ENCODE measurements around the gene MAP4.

- no peak for TF ChIP-seq CTCF (conservative IDR thresholded peaks at IDR 0.05 in 1 of 2, IDR thresholded peaks at IDR 0.05 in 1 of 2; ENCODE audit: low read depth in 1 of 2, low read length in 2 of 2)
- TF ChIP-seq EZH2 (IDR thresholded peaks at IDR 0.05; ENCODE audit: low read length, missing control alignments), result no peak
Measured at GRCh38 chr3:47852604-47853602, 163.3 kb downstream of the MAP4 start.

Data from fibroblast of lung (primary cell).